AG10803 (cell line): ENCODE measurements around the gene CCDC141.

Source experiments
- DNase-seq: peaks from one replicate; pipeline ENCODE4 v3.0.0; 2010; ENCODE audit warnings: low read depth
- H3K4me3 ChIP-seq: 2 replicates; pipeline ENCODE4 v1.5.1; 2011; ENCODE audit warnings: mild to moderate bottlenecking, low read length, control low read depth
- TF ChIP-seq, protein P1 (sequence below): conservative IDR thresholded peaks from 2 replicates; pipeline ENCODE4 v1.5.1; 2011; ENCODE audit warnings: mild to moderate bottlenecking, low read length, control low read depth, inconsistent platforms

Gene CCDC141

GRCh38 chr2:178860551-178860950 is 189.4 kb downstream of the CCDC141 start:
- TF ChIP-seq, protein P1, sequence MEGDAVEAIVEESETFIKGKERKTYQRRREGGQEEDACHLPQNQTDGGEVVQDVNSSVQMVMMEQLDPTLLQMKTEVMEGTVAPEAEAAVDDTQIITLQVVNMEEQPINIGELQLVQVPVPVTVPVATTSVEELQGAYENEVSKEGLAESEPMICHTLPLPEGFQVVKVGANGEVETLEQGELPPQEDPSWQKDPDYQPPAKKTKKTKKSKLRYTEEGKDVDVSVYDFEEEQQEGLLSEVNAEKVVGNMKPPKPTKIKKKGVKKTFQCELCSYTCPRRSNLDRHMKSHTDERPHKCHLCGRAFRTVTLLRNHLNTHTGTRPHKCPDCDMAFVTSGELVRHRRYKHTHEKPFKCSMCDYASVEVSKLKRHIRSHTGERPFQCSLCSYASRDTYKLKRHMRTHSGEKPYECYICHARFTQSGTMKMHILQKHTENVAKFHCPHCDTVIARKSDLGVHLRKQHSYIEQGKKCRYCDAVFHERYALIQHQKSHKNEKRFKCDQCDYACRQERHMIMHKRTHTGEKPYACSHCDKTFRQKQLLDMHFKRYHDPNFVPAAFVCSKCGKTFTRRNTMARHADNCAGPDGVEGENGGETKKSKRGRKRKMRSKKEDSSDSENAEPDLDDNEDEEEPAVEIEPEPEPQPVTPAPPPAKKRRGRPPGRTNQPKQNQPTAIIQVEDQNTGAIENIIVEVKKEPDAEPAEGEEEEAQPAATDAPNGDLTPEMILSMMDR: no peak
- no peak for DNase-seq
- no peak overlapping the region for H3K4me3 ChIP-seq

DNA sequence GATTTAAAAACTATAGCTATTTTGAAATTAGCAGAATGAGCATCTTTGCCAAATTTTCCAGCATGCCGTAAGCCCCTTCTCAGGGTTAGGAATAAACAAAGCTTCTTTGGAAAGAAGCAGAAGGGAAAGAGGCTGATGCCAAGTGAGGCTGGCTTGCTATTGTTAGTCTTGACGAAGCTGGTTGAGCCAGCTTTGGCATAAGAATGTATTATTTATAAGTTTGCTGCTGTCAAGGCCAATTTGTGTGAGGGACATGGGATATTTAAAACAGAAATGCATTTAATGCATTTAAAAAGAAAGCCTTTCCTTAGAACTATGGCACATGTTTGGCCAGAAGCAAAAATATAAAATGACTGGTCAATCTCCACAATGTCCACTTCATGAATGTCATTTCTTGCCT is 190.2 kb downstream of the CCDC141 start:
- no peak overlapping the region for H3K4me3 ChIP-seq

DNA sequence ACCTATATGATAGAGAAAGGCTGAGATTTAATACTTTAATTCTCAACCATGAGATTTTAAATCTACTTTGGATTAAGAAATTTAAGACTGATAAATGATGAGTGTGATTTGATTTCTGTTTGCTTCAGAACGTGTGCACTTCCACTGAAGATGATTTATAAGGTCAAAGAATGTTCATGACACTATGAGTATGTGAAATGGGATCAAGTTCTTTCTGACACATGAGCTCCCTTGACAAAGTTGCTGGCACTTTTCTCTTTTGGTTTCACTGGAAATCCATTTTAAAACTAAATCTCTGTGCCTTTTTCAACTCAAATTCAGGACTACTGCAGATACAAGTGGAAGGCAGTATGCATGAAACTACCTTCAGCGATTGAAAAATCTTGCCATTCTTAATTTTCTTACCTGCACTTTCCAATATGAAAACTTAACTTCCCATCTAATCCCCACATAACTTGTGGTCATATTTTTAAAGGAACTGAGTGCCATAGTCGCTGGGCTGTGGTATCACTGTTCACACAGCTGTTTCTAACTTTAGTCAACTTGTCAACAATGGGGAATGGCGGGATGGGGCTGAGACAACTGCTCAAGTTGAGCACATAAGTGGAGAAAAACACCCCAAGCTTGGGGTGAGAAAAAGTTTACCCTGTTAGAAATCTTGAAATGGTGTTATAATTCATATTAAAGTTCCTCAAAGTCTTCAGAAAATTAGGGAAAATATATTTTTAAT is 190.9 kb downstream of the CCDC141 start:
- TF ChIP-seq, protein P1: no peak
- DNase-seq: no peak
- no peak overlapping the region for H3K4me3 ChIP-seq

More for the DNA sequence above, 190.2 kb downstream of the CCDC141 start:
- DNase-seq: no peak
- TF ChIP-seq, protein P1: no peak

GRCh38 chr2:178855151-178855550 is 194.8 kb downstream of the CCDC141 start:
- TF ChIP-seq, protein P1: no peak
- DNase-seq: no peak
- H3K4me3 ChIP-seq: no peak overlapping the region

GRCh38 chr2:178848335-178848734 is 201.6 kb downstream of the CCDC141 start:
- DNase-seq: no peak
- TF ChIP-seq, protein P1: no peak
- H3K4me3 ChIP-seq: no peak overlapping the region

- no peak for DNase-seq
- H3K4me3 ChIP-seq: no peak overlapping the region
- TF ChIP-seq, protein P1: no peak
These were observed 203.5 kb downstream of the CCDC141 start for GRCh38 chr2:178846458-178846802.

GRCh38 chr2:178845566-178846457 is 204.1 kb downstream of the CCDC141 start:
- TF ChIP-seq, protein P1: no peak
- DNase-seq: peak; percentile 79
- no peak overlapping the region for H3K4me3 ChIP-seq
